Mammary epithelial cell (primary cell): ENCODE data around the gene MCAM.

Source experiments
- CTCF ChIP-seq, 2 donors: IDR thresholded peaks in 1 of 2; conservative IDR thresholded peaks in 1 of 2; 2 replicates each; pipeline ENCODE4 v1.5.1; 2011 to 2012; ENCODE audit warnings: inconsistent platforms in 2 of 2, low read length in 2 of 2, mild to moderate bottlenecking in 2 of 2, control low read depth in 1 of 2, low read depth in 1 of 2; ENCODE audit not compliant: insufficient read depth in 1 of 2; ENCODE audit errors: extremely low read depth in 1 of 2
- EZH2 ChIP-seq: IDR thresholded peaks from 2 replicates; pipeline ENCODE4 v1.6.1; 2012; ENCODE audit warnings: low read length, inconsistent platforms, borderline replicate concordance

GRCh38 chr11:119316016-119316728 lies 758 bp downstream of the MCAM start:
- TF ChIP-seq CTCF (conservative IDR thresholded peaks at IDR 0.05 in 1 of 2, IDR thresholded peaks at IDR 0.05 in 1 of 2; ENCODE audit: extremely low read depth in 1 of 2, insufficient read depth in 1 of 2, low read depth in 1 of 2, low read length in 2 of 2): no peak
- no peak for TF ChIP-seq EZH2
